Stimulated activated CD8-positive, alpha-beta memory T cell treated with anti-CD3 and anti-CD28 coated beads, Interleukin-15, amount 100 ng/mL, for 1 hour (primary cell): ENCODE measurements around the gene ZNF555.
"Not testable (repeated sequence)": the region's sequence is repeated elsewhere in the genome, so short reads cannot be mapped to it uniquely, and the experiment has no call there.

Source experiments
- DNase-seq: peaks from one replicate; pipeline ENCODE4 v3.0.0-alpha.2; 2020; ENCODE audit warnings: low read depth

ZNF555 gene

GRCh38 chr19:2840794-2841791 lies at the start of gene ZNF555:
Gene ZNF555, plus strand, starts transcription at chr19:2841475. Its CDS starts 98 bp downstream, at chr19:2841573.
- DNase-seq: peak; percentile 97

GRCh38 chr19:2791876-2792275 lies 49.4 kb upstream of the ZNF555 start:
- no peak for DNase-seq

GRCh38 chr19:2792666-2793065 lies 48.6 kb upstream of the ZNF555 start:
- not testable (repeated sequence) for DNase-seq

- no peak for DNase-seq
Observed at GRCh38 chr19:2793126-2793525, 48.1 kb upstream of the ZNF555 start.

- DNase-seq: no peak
Observed at GRCh38 chr19:2793577-2793976, 47.7 kb upstream of the ZNF555 start.

- no peak for DNase-seq
Observed at GRCh38 chr19:2795827-2796658, 45.2 kb upstream of the ZNF555 start.

GRCh38 chr19:2796659-2797266 lies 44.5 kb upstream of the ZNF555 start:
- DNase-seq: no peak

- no peak for DNase-seq
Observed at GRCh38 chr19:2797280-2797679, 44.0 kb upstream of the ZNF555 start.

- no peak for DNase-seq
Observed at GRCh38 chr19:2798158-2798685, 43.1 kb upstream of the ZNF555 start.

GRCh38 chr19:2798733-2799132 lies 42.5 kb upstream of the ZNF555 start:
- DNase-seq: no peak

- DNase-seq: no peak
Observed at GRCh38 chr19:2799273-2800020, 41.8 kb upstream of the ZNF555 start.

GRCh38 chr19:2800506-2800905 lies 40.8 kb upstream of the ZNF555 start:
- no peak for DNase-seq

GRCh38 chr19:2802826-2803225 lies 38.4 kb upstream of the ZNF555 start:
- no peak for DNase-seq

GRCh38 chr19:2803486-2804155 lies 37.7 kb upstream of the ZNF555 start:
- DNase-seq: no peak

GRCh38 chr19:2804156-2805004 lies 36.9 kb upstream of the ZNF555 start:
- DNase-seq: no peak

- no peak for DNase-seq
Observed at GRCh38 chr19:2805261-2805900, 35.9 kb upstream of the ZNF555 start.

GRCh38 chr19:2805991-2806649 lies 35.2 kb upstream of the ZNF555 start:
- DNase-seq: no peak

- DNase-seq: no peak
Observed at GRCh38 chr19:2806736-2807378, 34.4 kb upstream of the ZNF555 start.
